Right cardiac atrium (tissue), 5 donors: ENCODE results near the gene NCAPD3. TPM values are rescaled to one million over a fixed set of nuclear protein-coding genes. Genes with fewer than 3 reads are reported as not detected.
A peak's percentile ranks its signal among the peaks of the same experiment; 100 is the strongest.

Experiments used
- ATAC-seq, 2 donors: fragments of 200-7000 bp; cut with Tn5 transposase; one replicate each; pipeline versions ENCODE4 v1.8.0 to v1.9.1; 2020; ENCODE audit warnings: moderate library complexity in 2 of 2, mild to moderate bottlenecking in 1 of 2
- DNase-seq, 3 donors: peaks; one replicate each; pipeline ENCODE4 v3.0.0-alpha.2; 2020
- H3K27ac ChIP-seq: one replicate; pipeline ENCODE4 v1.5.1; 2013; ENCODE audit warnings: mild to moderate bottlenecking, low read length, control low read depth, moderate library complexity
- H3K27me3 ChIP-seq: one replicate; pipeline ENCODE4 v1.6.1; 2013; ENCODE audit not compliant: control insufficient read depth, insufficient read depth
- H3K4me1 ChIP-seq: one replicate; pipeline ENCODE4 v1.6.1; 2013; ENCODE audit warnings: low read length; ENCODE audit not compliant: control insufficient read depth, insufficient read depth
- H3K4me3 ChIP-seq: one replicate; pipeline ENCODE4 v1.5.1; 2013; ENCODE audit warnings: low read length, control low read depth
- H3K9me3 ChIP-seq: one replicate; pipeline ENCODE4 v1.6.1; 2013; ENCODE audit warnings: low read length; ENCODE audit not compliant: control insufficient read depth
- WGBS: extraction: QIAGEN DNeasy Blood & Tissue Kit; methylation state at CpG from one replicate; pipeline ENCODE4 v1.1.7; 2013; 5-methylcytosine and 5-hydroxymethylcytosine counted together
- intact Hi-C, 4 donors: fragments of 100-400 bp; cut with DNase I; formaldehyde crosslinking; loops; one replicate each; pipeline versions ENCODE4 v1.11.0 to v1.14.0; 2022 to 2023
- polyA plus RNA-seq: library from polyadenylated mRNA; stranded (reverse); fragments of 200-250 nt; gene quantifications from one replicate; pipeline ENCODE4 v1.2.3, GENCODE V29; 2013
- total RNA-seq, 4 donors: library from RNA; stranded (reverse); fragmentation: NEBNext Ultra II Directional; extraction: Animal tissue kit (Norgen Biotek cat#: 25700); gene quantifications; one replicate each; pipeline ENCODE4 v1.2.1, GENCODE V29; 2021
- donor health status: healthy with polysubstance abuse.
- donor health status: DM: no; HTN: yes; CAD: no.
- donor health status: DM: no; HTN: no; CAD: no.
- donor health status: DM: no; HTN: yes; CAD: no; lungs with severe emphysema.
- donor health status: DM: yes; HTN: yes; CAD: no.

The NCAPD3 gene
- total and polyA plus RNA-seq, 5 donors: 5.4 to 11.1 (median 9.6) TPM

GRCh38 chr11:134252346-134253187 lies 28.8 kb upstream of the NCAPD3 start:
- peak overlapping the region; percentile 71 for H3K4me3 ChIP-seq
- H3K27me3 ChIP-seq: no peaks in the 10 kb centered on the region
- DNase-seq (peak in 2 of 3 donors; percentile 34 to 59), ATAC-seq (peak; percentile 34 to 43)
- no peaks in the 10 kb centered on the region for H3K4me1 ChIP-seq
- intact Hi-C loops: no loop called here
- 5% methylated on average over 27 of the region's 27 CpGs for WGBS
- no peaks in the 10 kb centered on the region for H3K9me3 ChIP-seq
- peak overlapping the region; percentile 27 for H3K27ac ChIP-seq

GRCh38 chr11:134250675-134251074 lies 26.9 kb upstream of the NCAPD3 start:
- WGBS: 88% methylated on average over 2 of the region's 2 CpGs
- intact Hi-C loops: no loop called here
- Histone ChIP-seq H3K9me3 (no peaks in the 10 kb centered on the region), H3K27me3 (no peaks in the 10 kb centered on the region), H3K4me3 (no peak overlapping the region), H3K4me1 (no peaks in the 10 kb centered on the region), H3K27ac (no peak overlapping the region)
- no peak for DNase-seq
- ATAC-seq: no peak

DNA sequence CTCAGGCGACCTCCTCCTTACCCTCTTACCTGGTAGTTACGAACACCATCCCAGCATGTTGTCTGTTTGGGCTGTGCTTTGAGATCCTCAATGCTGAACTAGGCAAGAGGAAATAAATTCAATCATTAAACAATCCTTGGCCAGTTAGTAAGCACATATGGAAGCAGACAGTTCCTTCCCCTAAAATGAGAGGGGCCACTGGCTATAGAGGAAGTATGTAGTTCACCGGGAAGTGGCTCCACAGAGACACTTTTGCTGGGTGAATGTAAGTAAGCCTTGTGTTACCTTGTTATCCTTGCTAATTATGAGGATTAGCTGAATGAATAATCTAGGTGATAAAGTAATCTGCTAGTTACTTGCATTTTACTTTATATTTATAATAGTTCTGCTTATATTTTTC lies 26.5 kb upstream of the NCAPD3 start:
- 88% methylated on average over 3 of the region's 3 CpGs for WGBS

DNA sequence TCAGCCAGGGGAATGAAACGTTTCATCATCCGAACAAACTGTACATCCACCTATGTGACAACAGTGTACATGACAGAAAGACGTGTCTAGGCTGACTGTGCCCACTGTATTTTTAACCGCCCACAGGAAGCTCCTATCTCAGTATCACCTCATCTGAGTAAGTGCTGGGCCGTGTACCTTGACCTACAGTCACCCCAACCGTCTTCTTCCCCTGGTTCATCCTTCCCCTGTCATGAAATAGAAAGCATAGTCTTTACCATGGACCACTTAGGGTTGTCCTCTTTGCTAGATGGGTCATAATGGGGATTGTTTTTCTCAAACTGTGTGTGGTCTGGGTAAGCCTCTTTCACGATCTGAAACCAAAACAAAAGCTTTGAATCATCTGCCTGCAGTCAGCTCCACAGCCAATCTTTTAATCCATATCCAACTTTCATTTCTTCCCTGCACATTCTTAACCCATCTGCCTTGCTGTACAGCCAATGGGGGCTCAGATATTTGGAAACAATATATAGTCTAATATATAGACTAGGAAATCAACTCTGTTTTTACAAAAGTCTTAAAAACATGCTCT lies 25.2 kb upstream of the NCAPD3 start:
- H3K27me3 ChIP-seq: no peaks in the 10 kb centered on the region
- no peaks in the 10 kb centered on the region for H3K9me3 ChIP-seq
- H3K4me3 ChIP-seq: no peak overlapping the region
- no peak for ATAC-seq
- DNase-seq: no peak
- intact Hi-C loops: no loop called here
- no peaks in the 10 kb centered on the region for H3K4me1 ChIP-seq
- 55% methylated on average over 7 of the region's 7 CpGs for WGBS
- H3K27ac ChIP-seq: no peak overlapping the region

More for the DNA sequence above, 26.5 kb upstream of the NCAPD3 start:
- Histone ChIP-seq H3K4me3 (no peak overlapping the region), H3K27ac (no peak overlapping the region), H3K27me3 (no peaks in the 10 kb centered on the region), H3K9me3 (no peaks in the 10 kb centered on the region), H3K4me1 (no peaks in the 10 kb centered on the region)
- DNase-seq: no peak
- ATAC-seq: no peak
- intact Hi-C loops: no loop called here

- no peaks in the 10 kb centered on the region for H3K4me1 ChIP-seq
- no peak for ATAC-seq
- H3K9me3 ChIP-seq: no peaks in the 10 kb centered on the region
- H3K4me3 ChIP-seq: no peak overlapping the region
- no peak overlapping the region for H3K27ac ChIP-seq
- no peak for DNase-seq
- 82% methylated on average over 4 of the region's 4 CpGs for WGBS
- H3K27me3 ChIP-seq: no peaks in the 10 kb centered on the region
- intact Hi-C loops: no loop called here
Measured at GRCh38 chr11:134246678-134247077, 22.9 kb upstream of the NCAPD3 start.

DNA sequence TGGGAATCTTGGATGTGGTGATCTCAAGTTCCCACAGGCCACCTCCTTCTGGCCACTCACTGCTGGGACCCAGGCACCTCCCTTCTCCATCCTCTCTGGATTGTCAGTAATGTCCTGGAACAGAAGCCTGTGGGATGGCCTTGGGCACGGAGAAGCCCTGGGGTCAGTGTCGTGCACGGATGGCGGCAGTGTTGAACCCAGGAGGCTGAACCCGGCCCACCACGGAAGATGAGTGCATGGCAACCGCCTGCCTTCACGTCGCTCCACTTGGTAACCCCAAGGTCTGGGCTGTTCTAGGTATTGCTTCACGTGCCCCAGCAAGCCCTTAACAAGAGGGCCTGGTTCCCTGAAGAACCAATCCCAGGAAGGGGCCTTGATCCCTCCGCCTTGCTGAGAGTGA lies 22.3 kb upstream of the NCAPD3 start:
- WGBS: 93% methylated on average over 11 of the region's 11 CpGs
- Histone ChIP-seq H3K4me1 (no peaks in the 10 kb centered on the region), H3K27me3 (no peaks in the 10 kb centered on the region), H3K9me3 (no peaks in the 10 kb centered on the region), H3K27ac (no peak overlapping the region), H3K4me3 (no peak overlapping the region)
- DNase-seq: no peak
- ATAC-seq: no peak
- intact Hi-C loops: no loop called here

DNA sequence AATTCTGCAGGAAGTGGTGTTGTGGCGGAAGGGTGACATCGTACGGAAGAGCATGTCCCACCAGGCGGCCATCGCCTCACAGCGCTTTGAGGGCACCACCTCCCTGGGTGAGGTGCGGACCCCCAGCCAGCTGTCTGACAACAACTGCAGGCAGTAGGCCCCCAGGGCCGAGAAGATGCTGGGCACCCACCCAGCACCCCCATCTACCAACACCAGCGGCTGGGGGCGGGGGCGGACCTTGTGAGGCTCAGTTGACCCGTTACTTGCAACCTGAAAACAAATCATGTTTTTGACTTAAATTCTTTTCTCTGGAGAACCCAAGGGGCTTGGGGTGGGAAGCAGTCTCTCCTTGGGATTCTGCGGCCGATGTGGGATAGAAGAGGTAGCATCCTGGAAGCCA lies 21.7 kb upstream of the NCAPD3 start:
- WGBS: 93% methylated on average over 14 of the region's 14 CpGs
- Histone ChIP-seq H3K27ac (no peak overlapping the region), H3K4me1 (no peaks in the 10 kb centered on the region), H3K9me3 (no peaks in the 10 kb centered on the region), H3K27me3 (no peaks in the 10 kb centered on the region), H3K4me3 (no peak overlapping the region)
- intact Hi-C loops: no loop called here
- no peak for ATAC-seq
- peak in 1 of 3 donors; percentile 63 for DNase-seq

GRCh38 chr11:134244593-134244992 lies 20.8 kb upstream of the NCAPD3 start:
- Histone ChIP-seq H3K4me3 (no peak overlapping the region), H3K4me1 (no peaks in the 10 kb centered on the region), H3K9me3 (no peaks in the 10 kb centered on the region), H3K27ac (no peak overlapping the region), H3K27me3 (no peaks in the 10 kb centered on the region)
- ATAC-seq (peak; percentile 34 to 43), DNase-seq (no peak)
- 59% methylated on average over 7 of the region's 7 CpGs for WGBS
- intact Hi-C loops: no loop called here

- intact Hi-C loops: no loop called here
Measured at GRCh38 chr11:134243913-134244312, 20.1 kb upstream of the NCAPD3 start.

DNA sequence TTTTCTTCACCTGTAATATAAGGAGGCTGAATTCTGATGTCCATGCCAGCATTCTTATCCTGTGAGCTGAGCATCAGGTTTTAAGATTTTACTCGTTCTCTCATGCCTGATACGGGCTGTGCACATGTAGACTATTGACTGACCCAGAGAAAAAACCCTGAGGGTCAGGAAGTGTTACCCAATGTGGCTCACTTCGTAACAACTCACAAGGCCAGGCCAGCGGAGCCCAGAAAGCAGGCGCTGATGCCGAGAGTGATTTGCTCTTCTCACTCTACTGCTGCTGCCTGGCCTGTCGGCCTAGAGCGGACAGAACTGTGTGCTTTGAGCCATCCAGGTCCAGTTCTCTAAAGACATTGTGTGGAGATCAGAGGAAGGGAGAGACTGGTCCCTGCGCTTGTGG lies 18.6 kb upstream of the NCAPD3 start:
- intact Hi-C loops: no loop called here
- no peak for ATAC-seq

More at GRCh38 chr11:134243913-134244312, 20.1 kb upstream of the NCAPD3 start:
- ATAC-seq (no peak), DNase-seq (no peak)
- Histone ChIP-seq H3K4me3 (no peak overlapping the region), H3K9me3 (no peaks in the 10 kb centered on the region), H3K4me1 (no peaks in the 10 kb centered on the region), H3K27ac (no peak overlapping the region), H3K27me3 (no peaks in the 10 kb centered on the region)
- WGBS: 97% methylated on average over 4 of the region's 4 CpGs

GRCh38 chr11:134240592-134240991 lies 16.8 kb upstream of the NCAPD3 start:
- intact Hi-C loops: no loop called here
- no peaks in the 10 kb centered on the region for H3K9me3 ChIP-seq
- H3K27ac ChIP-seq: no peak overlapping the region
- ATAC-seq (no peak), DNase-seq (no peak)
- H3K4me1 ChIP-seq: no peaks in the 10 kb centered on the region
- H3K4me3 ChIP-seq: no peak overlapping the region
- 74% methylated on average over 6 of the region's 6 CpGs for WGBS
- H3K27me3 ChIP-seq: no peaks in the 10 kb centered on the region

More for the DNA sequence above, 18.6 kb upstream of the NCAPD3 start:
- 87% methylated on average over 9 of the region's 9 CpGs for WGBS
- Histone ChIP-seq H3K9me3 (no peaks in the 10 kb centered on the region), H3K4me1 (no peaks in the 10 kb centered on the region), H3K4me3 (no peak overlapping the region), H3K27me3 (no peaks in the 10 kb centered on the region), H3K27ac (no peak overlapping the region)
- no peak for DNase-seq
